ENCODE results near the gene CFLAR. TPM values are rescaled to one million over a fixed set of nuclear protein-coding genes. Genes with fewer than 3 reads are reported as not detected.
A peak's percentile ranks its signal among the peaks of the same experiment; 100 is the strongest.

The CFLAR gene
- total and polyA plus RNA-seq, 2 of the 13 experiments (the other 11 are each of a cell fraction or from before 2014, with no cell fraction given): 43.8 to 92.1 TPM

DNA sequence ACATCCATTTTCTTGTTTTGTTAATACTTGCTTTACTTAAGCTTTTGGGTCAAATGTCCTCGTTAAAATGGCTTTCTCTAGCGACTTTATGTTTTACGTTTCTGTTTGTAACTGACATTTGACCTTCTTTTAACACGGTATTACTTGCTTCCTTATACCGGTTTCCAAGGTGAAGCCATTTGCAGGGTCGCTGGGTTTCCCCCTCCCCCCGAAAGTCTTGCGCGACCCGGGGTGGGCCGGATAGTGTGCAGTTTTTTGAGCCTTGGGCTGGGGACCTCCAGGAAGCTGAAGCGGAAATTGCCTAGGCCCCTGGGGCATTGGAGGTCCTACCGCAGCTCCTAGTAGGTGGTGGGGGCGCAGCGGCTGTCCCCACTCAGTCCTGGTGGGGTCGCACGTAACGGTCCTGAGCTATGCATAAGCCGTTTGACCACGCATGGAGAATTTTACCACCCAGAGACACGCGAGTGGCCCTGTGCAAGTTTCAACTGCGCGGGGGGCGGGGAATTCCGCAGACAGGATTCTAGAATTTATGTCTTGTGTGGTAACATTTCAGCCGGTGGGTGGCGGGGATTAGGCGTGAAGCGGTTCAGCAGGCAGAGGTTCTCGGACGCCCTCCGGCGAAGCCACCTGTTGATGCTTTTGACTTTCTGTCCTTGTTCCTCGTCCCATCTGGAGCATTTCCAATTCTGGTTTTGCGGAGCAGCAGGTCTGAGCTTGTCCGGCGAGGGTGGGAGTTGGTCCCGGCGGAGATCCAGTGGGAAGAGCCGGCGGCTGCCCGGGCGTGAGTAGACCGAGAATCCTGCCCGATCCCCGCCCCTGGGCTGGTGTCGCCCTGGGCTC, 2.4 kb downstream of the CFLAR start (continued):
- TF ChIP-seq, protein P1, sequence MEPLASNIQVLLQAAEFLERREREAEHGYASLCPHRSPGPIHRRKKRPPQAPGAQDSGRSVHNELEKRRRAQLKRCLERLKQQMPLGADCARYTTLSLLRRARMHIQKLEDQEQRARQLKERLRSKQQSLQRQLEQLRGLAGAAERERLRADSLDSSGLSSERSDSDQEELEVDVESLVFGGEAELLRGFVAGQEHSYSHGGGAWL (CRISPR knock-in tag; IDR thresholded peaks at IDR 0.05): no peak
- TF ChIP-seq PRMT3 (CRISPR knock-in tag; IDR thresholded peaks at IDR 0.05; ENCODE audit: borderline replicate concordance, low read depth): 0 out of 2 replicates have a peak, but pooled peaks have one; percentile 62
- TF ChIP-seq ASH2L (IDR thresholded peaks at IDR 0.05; ENCODE audit: insufficient read length, low read depth, low read length): peak; percentile 90
- TF ChIP-seq ZNF670 (CRISPR knock-in tag; IDR thresholded peaks at IDR 0.05; ENCODE audit: borderline replicate concordance): no peak
- TF ChIP-seq, protein P2, sequence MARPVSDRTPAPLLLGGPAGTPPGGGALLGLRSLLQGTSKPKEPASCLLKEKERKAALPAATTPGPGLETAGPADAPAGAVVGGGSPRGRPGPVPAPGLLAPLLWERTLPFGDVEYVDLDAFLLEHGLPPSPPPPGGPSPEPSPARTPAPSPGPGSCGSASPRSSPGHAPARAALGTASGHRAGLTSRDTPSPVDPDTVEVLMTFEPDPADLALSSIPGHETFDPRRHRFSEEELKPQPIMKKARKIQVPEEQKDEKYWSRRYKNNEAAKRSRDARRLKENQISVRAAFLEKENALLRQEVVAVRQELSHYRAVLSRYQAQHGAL (CRISPR knock-in tag; IDR thresholded peaks at IDR 0.05; ENCODE audit: not compliant biosample characterization): no peak
- peak; percentile 67; the same call in 1 of the 2 replicates for TF ChIP-seq ZNF20 (CRISPR knock-in tag; IDR thresholded peaks at IDR 0.05)
- peak; percentile 83; the same call in 1 of the 2 replicates for TF ChIP-seq NFKBIZ (CRISPR knock-in tag; IDR thresholded peaks at IDR 0.05)
- TF ChIP-seq ISX (CRISPR knock-in tag; conservative IDR thresholded peaks at IDR 0.05): no peak
- peak; percentile 59 for TF ChIP-seq CEBPG (CRISPR knock-in tag; IDR thresholded peaks at IDR 0.05)
- TF ChIP-seq KDM1A (CRISPR knock-in tag; IDR thresholded peaks at IDR 0.05): no peak
- no peak for TF ChIP-seq KAT2B (IDR thresholded peaks at IDR 0.05; ENCODE audit: borderline replicate concordance, low read depth, low read length)
- TF ChIP-seq, protein P3, sequence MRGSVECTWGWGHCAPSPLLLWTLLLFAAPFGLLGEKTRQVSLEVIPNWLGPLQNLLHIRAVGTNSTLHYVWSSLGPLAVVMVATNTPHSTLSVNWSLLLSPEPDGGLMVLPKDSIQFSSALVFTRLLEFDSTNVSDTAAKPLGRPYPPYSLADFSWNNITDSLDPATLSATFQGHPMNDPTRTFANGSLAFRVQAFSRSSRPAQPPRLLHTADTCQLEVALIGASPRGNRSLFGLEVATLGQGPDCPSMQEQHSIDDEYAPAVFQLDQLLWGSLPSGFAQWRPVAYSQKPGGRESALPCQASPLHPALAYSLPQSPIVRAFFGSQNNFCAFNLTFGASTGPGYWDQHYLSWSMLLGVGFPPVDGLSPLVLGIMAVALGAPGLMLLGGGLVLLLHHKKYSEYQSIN (CRISPR knock-in tag; IDR thresholded peaks at IDR 0.05; ENCODE audit: borderline replicate concordance): no peak
- 0 out of 2 replicates have a peak, but pooled peaks have one; percentile 59 for TF ChIP-seq ZNF251 (CRISPR knock-in tag; IDR thresholded peaks at IDR 0.05)
- no peak for TF ChIP-seq NONO (IDR thresholded peaks at IDR 0.05)
- TF ChIP-seq NONO (CRISPR knock-in tag; conservative IDR thresholded peaks at IDR 0.05): peak; percentile 67; the same call in 1 of the 2 replicates
- TF ChIP-seq, protein P4, sequence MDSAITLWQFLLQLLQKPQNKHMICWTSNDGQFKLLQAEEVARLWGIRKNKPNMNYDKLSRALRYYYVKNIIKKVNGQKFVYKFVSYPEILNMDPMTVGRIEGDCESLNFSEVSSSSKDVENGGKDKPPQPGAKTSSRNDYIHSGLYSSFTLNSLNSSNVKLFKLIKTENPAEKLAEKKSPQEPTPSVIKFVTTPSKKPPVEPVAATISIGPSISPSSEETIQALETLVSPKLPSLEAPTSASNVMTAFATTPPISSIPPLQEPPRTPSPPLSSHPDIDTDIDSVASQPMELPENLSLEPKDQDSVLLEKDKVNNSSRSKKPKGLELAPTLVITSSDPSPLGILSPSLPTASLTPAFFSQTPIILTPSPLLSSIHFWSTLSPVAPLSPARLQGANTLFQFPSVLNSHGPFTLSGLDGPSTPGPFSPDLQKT (CRISPR knock-in tag; IDR thresholded peaks at IDR 0.05; ENCODE audit: borderline replicate concordance): no peak
- TF ChIP-seq, protein P5, sequence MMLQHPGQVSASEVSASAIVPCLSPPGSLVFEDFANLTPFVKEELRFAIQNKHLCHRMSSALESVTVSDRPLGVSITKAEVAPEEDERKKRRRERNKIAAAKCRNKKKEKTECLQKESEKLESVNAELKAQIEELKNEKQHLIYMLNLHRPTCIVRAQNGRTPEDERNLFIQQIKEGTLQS (CRISPR knock-in tag; IDR thresholded peaks at IDR 0.05): no peak; the same call in 1 of the 2 replicates
- peak; percentile 87 for TF ChIP-seq TBX2 (CRISPR knock-in tag; IDR thresholded peaks at IDR 0.05; ENCODE audit: borderline replicate concordance)
- TF ChIP-seq JUN (CRISPR knock-in tag; IDR thresholded peaks at IDR 0.05): peak; percentile 65; the same call in 1 of the 2 replicates
